GM12878 (cell line): ENCODE results near the gene DAD1. TPM values are rescaled to one million over a fixed set of nuclear protein-coding genes. Genes with fewer than 3 reads are reported as not detected.

Source experiments
- ATAC-seq: fragments of 200-7000 bp; cut with Tn5 transposase; 3 replicates; pipeline ENCODE4 v1.9.1; 2020; ENCODE audit warnings: mild to moderate bottlenecking, moderate library complexity
- BruUV-seq: library from RNA; stranded (reverse); fragments of 400-500 nt; replicated peaks from 2 replicates; lab custom pipeline; 2021; lab: Mats Ljungman, UMichigan
- CTCF ChIA-PET: fragments of 300-600 bp; sonication (Branson Sonifier 250); formaldehyde crosslinking; extraction: SDS; loops from one replicate; lab custom pipeline; 2021; ENCODE audit warnings: inconsistent platforms; lab: Yijun Ruan, JAX
- POLR2A ChIA-PET: fragments of 350-600 bp; formaldehyde crosslinking; extraction: SDS; loops from one replicate; lab custom pipeline; 2021; ENCODE audit warnings: inconsistent platforms; lab: Charles Lee
- RAD21 ChIA-PET: fragments of 300-600 bp; sonication (Branson Sonifier 250); formaldehyde crosslinking; loops from one replicate; lab custom pipeline; 2023; ENCODE audit warnings: antibody characterized with exemption; ENCODE audit not compliant: unreplicated experiment; lab: Charles Lee
- SMC1A ChIA-PET: fragments of 300-600 bp; sonication (Branson Sonifier 250); formaldehyde crosslinking; loops from one replicate; lab custom pipeline; 2023; ENCODE audit not compliant: unreplicated experiment, uncharacterized antibody; lab: Charles Lee
- DNase-seq: peaks from one replicate; pipeline ENCODE4 v3.0.0-alpha.2; 2011; ENCODE audit warnings: low read depth, low spot score
- FAIRE-seq: peaks from 3 replicates; lab custom pipeline; 2011; peaks lifted over from hg19 to GRCh38; lab: Jason Lieb, UNC
- H2AFZ ChIP-seq: 2 replicates; pipeline ENCODE4 v1.6.0; 2011; ENCODE audit warnings: low read depth, low read length, control low read depth; ENCODE audit not compliant: control insufficient read depth
- H3K27ac ChIP-seq: 2 replicates; pipeline ENCODE4 v1.5.1; 2011; ENCODE audit warnings: control low read depth; ENCODE audit not compliant: control insufficient read depth, insufficient read depth
- H3K27me3 ChIP-seq, 2 experiments: replicated peaks in 1 of 2; 2 replicates each; pipeline versions ENCODE4 v1.6.0 to v1.6.1; 2011; ENCODE audit warnings: low read length in 1 of 2; ENCODE audit not compliant: control insufficient read depth in 2 of 2, insufficient read depth in 2 of 2
- H3K36me3 ChIP-seq, 2 experiments: 2 replicates each; pipeline ENCODE4 v1.5.1; 2011; ENCODE audit warnings: low read length in 1 of 2; ENCODE audit not compliant: control insufficient read depth in 2 of 2, insufficient read depth in 2 of 2
- H3K4me1 ChIP-seq: 2 replicates; pipeline ENCODE4 v1.6.1; 2011; ENCODE audit warnings: mild to moderate bottlenecking, low read length, moderate library complexity, mixed read lengths; ENCODE audit not compliant: control insufficient read depth, insufficient read depth
- H3K4me2 ChIP-seq: 2 replicates; pipeline ENCODE4 v1.6.0; 2011; ENCODE audit warnings: control low read depth; ENCODE audit not compliant: control insufficient read depth, insufficient read depth
- H3K4me3 ChIP-seq: fragments of 200-600 bp; sonication (generic); 2 replicates; pipeline ENCODE4 v1.5.1; 2016
- H3K79me2 ChIP-seq: 2 replicates; pipeline ENCODE4 v1.6.0; 2011; ENCODE audit warnings: low read length; ENCODE audit not compliant: control insufficient read depth, insufficient read depth
- H3K9ac ChIP-seq: 2 replicates; pipeline ENCODE4 v1.8.0; 2011; ENCODE audit warnings: low read length, control low read depth, mixed read lengths; ENCODE audit not compliant: control insufficient read depth, insufficient read depth
- H3K9me3 ChIP-seq: replicated peaks from 3 replicates; pipeline ENCODE4 v1.5.1; 2011; ENCODE audit warnings: mild to moderate bottlenecking, low read length; ENCODE audit not compliant: control insufficient read depth, insufficient read depth
- H4K20me1 ChIP-seq: 2 replicates; pipeline ENCODE4 v1.6.0; 2011; ENCODE audit not compliant: control insufficient read depth, insufficient read depth
- ATF7 ChIP-seq: fragments of 450-650 bp; IDR thresholded peaks from 2 replicates; pipeline ENCODE4 v1.6.1; 2016; ENCODE audit warnings: low read depth, mild to moderate bottlenecking
- CBX3 ChIP-seq: fragments of 200-600 bp; sonication (generic); IDR thresholded peaks from 2 replicates; pipeline ENCODE4 v1.6.1; 2016; ENCODE audit warnings: low read depth, borderline replicate concordance
- CBX5 ChIP-seq: sonication (generic); IDR thresholded peaks from 2 replicates; pipeline ENCODE4 v1.6.1; 2016; ENCODE audit warnings: low read depth, moderate library complexity, mild to moderate bottlenecking, inconsistent platforms
- MEF2B ChIP-seq: fragments of 450-650 bp; IDR thresholded peaks from 2 replicates; pipeline ENCODE4 v1.6.1; 2018; ENCODE audit warnings: mild to moderate bottlenecking, moderate library complexity; ENCODE audit not compliant: partially characterized antibody, poor library complexity, severe bottlenecking
- RAD21 ChIP-seq: IDR thresholded peaks from 2 replicates; pipeline ENCODE4 v1.6.1; 2011; ENCODE audit warnings: mild to moderate bottlenecking, low read depth, low read length, moderate library complexity; ENCODE audit not compliant: insufficient read depth
- RUNX3 ChIP-seq: IDR thresholded peaks from 2 replicates; pipeline ENCODE4 v1.6.1; 2012; ENCODE audit warnings: low read length, inconsistent platforms
- ZBED1 ChIP-seq: IDR thresholded peaks from 2 replicates; pipeline ENCODE4 v1.6.1; 2016; ENCODE audit warnings: borderline replicate concordance
- WGBS: methylation state at CpG from one replicate; pipeline ENCODE4 v1.1.6; 2016; ENCODE audit warnings: low lambda C conversion rate; ENCODE audit not compliant: insufficient replicate concordance, insufficient coverage; ENCODE audit errors: missing lambda C conversion rate; 5-methylcytosine and 5-hydroxymethylcytosine counted together
- in situ Hi-C: fragments of 300-500 bp; cut with MboI; formaldehyde crosslinking; loops from 9 replicates; pipeline ENCODE4 v1.14.3; 2018; ENCODE audit warnings: mixed read lengths
- intact Hi-C: fragments of 100-400 bp; cut with micrococcal nuclease; formaldehyde crosslinking; loops from one replicate; pipeline ENCODE4 v1.14.2; 2022; ENCODE audit not compliant: unreplicated experiment
- polyA plus RNA-seq, 11 experiments: library from polyadenylated mRNA; depleted of rRNA in 4 of 11; unstranded in 6 of 11; stranded (reverse) in 5 of 11; fragments of >200 nt; fragmentation: Nextera tagmentation in 4 of 11; fragmentation: Illumina TruSeq in 1 of 11; extraction: Ambion mirVana in 4 of 11; extraction: Trizol in 1 of 11; gene quantifications; 1 replicate in 1 of 11; 2 replicates in 10 of 11; pipeline versions ENCODE4 v1.2.1 to v1.2.3, GENCODE V29; 2011 to 2016; ENCODE audit warnings: inconsistent platforms in 2 of 11, missing spikeins in 2 of 11, low read depth in 1 of 11
- total RNA-seq, 4 experiments: library from RNA; depleted of rRNA in 3 of 4; stranded (reverse); fragments of >200 nt in 3 of 4; fragmentation: Illumina TruSeq in 1 of 4; extraction: Trizol in 1 of 4; gene quantifications; 2 replicates each; pipeline versions ENCODE4 v1.2.1 to v1.2.3, GENCODE V29; 2013 to 2021
- TF ChIP-seq, protein P1 (sequence below): fragments of 450-650 bp; IDR thresholded peaks from 2 replicates; pipeline ENCODE4 v1.6.1; 2017; ENCODE audit warnings: borderline replicate concordance
- TF ChIP-seq, protein P2 (sequence below): fragments of 450-650 bp; IDR thresholded peaks from 2 replicates; pipeline ENCODE4 v1.6.1; 2017; ENCODE audit warnings: mild to moderate bottlenecking, moderate library complexity
- TF ChIP-seq, protein P3 (sequence below): IDR thresholded peaks from 2 replicates; pipeline ENCODE4 v1.6.1; 2012; ENCODE audit warnings: low read length, inconsistent platforms

DAD1 gene
- total and polyA plus RNA-seq, 10 of the 15 experiments (the other 5 are each of a cell fraction or from before 2014, with no cell fraction given), result 161 to 920 (median 319) TPM

DNA sequence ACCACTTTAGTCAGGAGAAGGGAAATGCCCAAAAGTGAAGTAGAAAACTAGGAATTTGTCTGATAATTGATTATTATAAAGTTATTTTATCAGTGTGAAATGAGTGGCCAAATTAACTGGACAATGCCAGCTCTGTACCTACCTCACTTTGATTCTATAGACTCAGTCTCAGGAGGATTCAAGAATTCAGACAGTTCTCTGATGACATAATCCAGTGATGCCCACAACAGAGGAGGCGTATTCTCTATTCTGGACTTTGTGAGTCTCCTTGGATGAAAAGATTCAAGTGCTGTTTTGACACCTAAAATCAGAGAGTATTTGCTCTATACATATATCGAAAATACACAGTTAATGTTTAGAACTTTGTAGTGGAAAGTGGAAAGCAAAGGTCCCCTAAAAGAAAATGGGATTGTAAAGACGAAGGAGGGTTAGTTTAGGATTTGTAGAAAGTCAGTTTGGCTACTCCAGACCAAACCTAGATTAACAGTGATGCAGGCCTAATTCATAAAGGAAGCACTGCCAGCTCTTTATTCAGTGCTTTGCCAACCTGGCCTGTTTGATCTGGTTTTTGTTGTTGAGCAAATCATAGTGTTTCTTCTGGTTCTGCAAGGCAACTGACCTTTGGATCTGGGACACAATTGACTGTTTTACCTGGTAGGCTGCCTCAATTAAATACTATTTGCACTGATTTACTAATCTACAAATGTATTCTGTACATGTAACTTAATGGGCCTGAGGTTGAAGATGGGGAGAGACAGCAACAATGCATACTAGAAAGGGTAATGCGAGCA lies 67.4 kb downstream of the DAD1 start:
- TF ChIP-seq ATF7, result peak; percentile 72
- TF ChIP-seq, protein P1, sequence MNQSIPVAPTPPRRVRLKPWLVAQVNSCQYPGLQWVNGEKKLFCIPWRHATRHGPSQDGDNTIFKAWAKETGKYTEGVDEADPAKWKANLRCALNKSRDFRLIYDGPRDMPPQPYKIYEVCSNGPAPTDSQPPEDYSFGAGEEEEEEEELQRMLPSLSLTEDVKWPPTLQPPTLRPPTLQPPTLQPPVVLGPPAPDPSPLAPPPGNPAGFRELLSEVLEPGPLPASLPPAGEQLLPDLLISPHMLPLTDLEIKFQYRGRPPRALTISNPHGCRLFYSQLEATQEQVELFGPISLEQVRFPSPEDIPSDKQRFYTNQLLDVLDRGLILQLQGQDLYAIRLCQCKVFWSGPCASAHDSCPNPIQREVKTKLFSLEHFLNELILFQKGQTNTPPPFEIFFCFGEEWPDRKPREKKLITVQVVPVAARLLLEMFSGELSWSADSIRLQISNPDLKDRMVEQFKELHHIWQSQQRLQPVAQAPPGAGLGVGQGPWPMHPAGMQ, result no peak
- 0 out of 2 replicates have a peak, but pooled peaks have one; percentile 10 for TF ChIP-seq ZBED1
- TF ChIP-seq RUNX3, result peak; percentile 39; the same call in 1 of the 2 replicates
- peak; percentile 19 for TF ChIP-seq MEF2B
- TF ChIP-seq, protein P2, sequence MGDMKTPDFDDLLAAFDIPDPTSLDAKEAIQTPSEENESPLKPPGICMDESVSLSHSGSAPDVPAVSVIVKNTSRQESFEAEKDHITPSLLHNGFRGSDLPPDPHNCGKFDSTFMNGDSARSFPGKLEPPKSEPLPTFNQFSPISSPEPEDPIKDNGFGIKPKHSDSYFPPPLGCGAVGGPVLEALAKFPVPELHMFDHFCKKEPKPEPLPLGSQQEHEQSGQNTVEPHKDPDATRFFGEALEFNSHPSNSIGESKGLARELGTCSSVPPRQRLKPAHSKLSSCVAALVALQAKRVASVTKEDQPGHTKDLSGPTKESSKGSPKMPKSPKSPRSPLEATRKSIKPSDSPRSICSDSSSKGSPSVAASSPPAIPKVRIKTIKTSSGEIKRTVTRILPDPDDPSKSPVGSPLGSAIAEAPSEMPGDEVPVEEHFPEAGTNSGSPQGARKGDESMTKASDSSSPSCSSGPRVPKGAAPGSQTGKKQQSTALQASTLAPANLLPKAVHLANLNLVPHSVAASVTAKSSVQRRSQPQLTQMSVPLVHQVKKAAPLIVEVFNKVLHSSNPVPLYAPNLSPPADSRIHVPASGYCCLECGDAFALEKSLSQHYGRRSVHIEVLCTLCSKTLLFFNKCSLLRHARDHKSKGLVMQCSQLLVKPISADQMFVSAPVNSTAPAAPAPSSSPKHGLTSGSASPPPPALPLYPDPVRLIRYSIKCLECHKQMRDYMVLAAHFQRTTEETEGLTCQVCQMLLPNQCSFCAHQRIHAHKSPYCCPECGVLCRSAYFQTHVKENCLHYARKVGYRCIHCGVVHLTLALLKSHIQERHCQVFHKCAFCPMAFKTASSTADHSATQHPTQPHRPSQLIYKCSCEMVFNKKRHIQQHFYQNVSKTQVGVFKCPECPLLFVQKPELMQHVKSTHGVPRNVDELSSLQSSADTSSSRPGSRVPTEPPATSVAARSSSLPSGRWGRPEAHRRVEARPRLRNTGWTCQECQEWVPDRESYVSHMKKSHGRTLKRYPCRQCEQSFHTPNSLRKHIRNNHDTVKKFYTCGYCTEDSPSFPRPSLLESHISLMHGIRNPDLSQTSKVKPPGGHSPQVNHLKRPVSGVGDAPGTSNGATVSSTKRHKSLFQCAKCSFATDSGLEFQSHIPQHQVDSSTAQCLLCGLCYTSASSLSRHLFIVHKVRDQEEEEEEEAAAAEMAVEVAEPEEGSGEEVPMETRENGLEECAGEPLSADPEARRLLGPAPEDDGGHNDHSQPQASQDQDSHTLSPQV, result 0 out of 2 replicates have a peak, but pooled peaks have one; percentile 7
- 0 out of 2 replicates have a peak, but pooled peaks have one; percentile 2 for TF ChIP-seq RAD21
- TF ChIP-seq, protein P3, sequence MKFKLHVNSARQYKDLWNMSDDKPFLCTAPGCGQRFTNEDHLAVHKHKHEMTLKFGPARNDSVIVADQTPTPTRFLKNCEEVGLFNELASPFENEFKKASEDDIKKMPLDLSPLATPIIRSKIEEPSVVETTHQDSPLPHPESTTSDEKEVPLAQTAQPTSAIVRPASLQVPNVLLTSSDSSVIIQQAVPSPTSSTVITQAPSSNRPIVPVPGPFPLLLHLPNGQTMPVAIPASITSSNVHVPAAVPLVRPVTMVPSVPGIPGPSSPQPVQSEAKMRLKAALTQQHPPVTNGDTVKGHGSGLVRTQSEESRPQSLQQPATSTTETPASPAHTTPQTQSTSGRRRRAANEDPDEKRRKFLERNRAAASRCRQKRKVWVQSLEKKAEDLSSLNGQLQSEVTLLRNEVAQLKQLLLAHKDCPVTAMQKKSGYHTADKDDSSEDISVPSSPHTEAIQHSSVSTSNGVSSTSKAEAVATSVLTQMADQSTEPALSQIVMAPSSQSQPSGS, result peak; percentile 37; the same call in 1 of the 2 replicates
- TF ChIP-seq CBX3, result no peak
- no peak for TF ChIP-seq CBX5
- ChIA-PET SMC1A (interaction anchor here (0.8 to 7.2 kb wide), 9 partner anchors 10 to 48 kb away, joined by 3 to 80 read pairs (median 6); no protein-coding TSS in a partner anchor), POLR2A (interaction anchor here (0.6 to 19.9 kb wide), 11 partner anchors 8 to 273 kb away, joined by 3 to 339 read pairs (median 7); no protein-coding TSS in a partner anchor)

More for the DNA sequence above, 67.4 kb downstream of the DAD1 start:
- H3K36me3 ChIP-seq, result peaks cover 1 to 2% of the 10 kb centered on the region in 2 experiments; a peak in 2 of 4 replicates
- ChIA-PET RAD21 (interaction anchor here (0.7 to 5.8 kb wide), 10 partner anchors 8 to 137 kb away, joined by 3 to 52 read pairs (median 5); no protein-coding TSS in a partner anchor), CTCF (interaction anchor here (1.0 to 3.1 kb wide), 6 partner anchors 10 to 202 kb away, joined by 3 to 20 read pairs (median 4); no protein-coding TSS in a partner anchor)
- FAIRE-seq (no peak), ATAC-seq (peak; percentile 66), DNase-seq (no peak)
- no peak overlapping the region for H3K4me3 ChIP-seq
- H2AFZ ChIP-seq, result no peak overlapping the region
- 18% methylated on average over 4 of the region's 4 CpGs for WGBS
- no peaks in the 10 kb centered on the region for H3K27me3 ChIP-seq
- peaks cover 99% of the 10 kb centered on the region for H3K4me1 ChIP-seq
- H3K79me2 ChIP-seq, result peaks cover 74% of the 10 kb centered on the region
- in situ Hi-C loops, result no loop called here
- H4K20me1 ChIP-seq, result no peaks in the 10 kb centered on the region
- H3K4me2 ChIP-seq, result peak overlapping the region; percentile 31
- H3K9me3 ChIP-seq, result no peaks in the 10 kb centered on the region
- no TSS peak for BruUV-seq
- intact Hi-C loops, result loop anchor here (1.0 kb wide), 1 partner anchor 10 kb away; no protein-coding TSS in a partner anchor
- H3K27ac ChIP-seq, result peak overlapping the region; percentile 80
- H3K9ac ChIP-seq, result peak overlapping the region; percentile 57; the same call in 1 of the 2 replicates
